PC-3 (cell line): ENCODE data around the gene ADIRF.

Experiments
- EZH2phosphoT487 ChIP-seq: fragments of 300-600 bp; sonication (generic); IDR thresholded peaks from 2 replicates; pipeline ENCODE4 v1.6.1; 2018; ENCODE audit warnings: mild to moderate bottlenecking, antibody characterized with exemption, low read length, borderline replicate concordance
- TF ChIP-seq, protein P1 (sequence below): fragments of 300-600 bp; sonication (generic); conservative IDR thresholded peaks from 2 replicates; pipeline ENCODE4 v1.5.1; 2017; ENCODE audit warnings: antibody characterized with exemption, low read depth, mild to moderate bottlenecking, low read length

DNA sequence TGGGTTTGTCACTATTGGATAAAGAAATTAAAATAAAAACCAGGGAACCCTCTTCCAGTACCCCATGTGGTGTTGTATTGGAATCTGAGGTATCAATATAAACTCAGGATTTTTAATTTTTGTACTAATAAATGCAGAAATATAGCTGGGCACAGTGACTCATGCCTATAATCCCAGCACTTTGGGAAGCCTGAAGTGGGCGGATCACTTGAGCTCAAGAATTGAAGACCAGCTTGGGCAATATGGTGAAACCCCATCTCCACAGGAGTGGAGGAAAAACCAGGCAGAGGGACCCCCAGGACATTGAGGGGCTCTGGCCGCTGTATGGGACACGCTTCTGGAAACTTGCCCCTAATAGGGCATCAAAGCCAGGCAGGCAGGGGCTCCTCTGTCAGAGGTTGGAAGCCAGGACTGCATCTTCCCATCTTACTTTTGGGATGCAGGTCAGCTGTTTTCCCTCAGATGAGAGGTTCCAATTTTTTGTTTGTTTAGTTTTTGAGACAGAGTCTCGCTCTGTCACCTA lies 11.1 kb downstream of the ADIRF start:
- TF ChIP-seq, protein P1, sequence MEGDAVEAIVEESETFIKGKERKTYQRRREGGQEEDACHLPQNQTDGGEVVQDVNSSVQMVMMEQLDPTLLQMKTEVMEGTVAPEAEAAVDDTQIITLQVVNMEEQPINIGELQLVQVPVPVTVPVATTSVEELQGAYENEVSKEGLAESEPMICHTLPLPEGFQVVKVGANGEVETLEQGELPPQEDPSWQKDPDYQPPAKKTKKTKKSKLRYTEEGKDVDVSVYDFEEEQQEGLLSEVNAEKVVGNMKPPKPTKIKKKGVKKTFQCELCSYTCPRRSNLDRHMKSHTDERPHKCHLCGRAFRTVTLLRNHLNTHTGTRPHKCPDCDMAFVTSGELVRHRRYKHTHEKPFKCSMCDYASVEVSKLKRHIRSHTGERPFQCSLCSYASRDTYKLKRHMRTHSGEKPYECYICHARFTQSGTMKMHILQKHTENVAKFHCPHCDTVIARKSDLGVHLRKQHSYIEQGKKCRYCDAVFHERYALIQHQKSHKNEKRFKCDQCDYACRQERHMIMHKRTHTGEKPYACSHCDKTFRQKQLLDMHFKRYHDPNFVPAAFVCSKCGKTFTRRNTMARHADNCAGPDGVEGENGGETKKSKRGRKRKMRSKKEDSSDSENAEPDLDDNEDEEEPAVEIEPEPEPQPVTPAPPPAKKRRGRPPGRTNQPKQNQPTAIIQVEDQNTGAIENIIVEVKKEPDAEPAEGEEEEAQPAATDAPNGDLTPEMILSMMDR: no peak
- no peak for TF ChIP-seq EZH2phosphoT487
